Measurements from ENCODE around the gene IL10.

IL10 gene

DNA sequence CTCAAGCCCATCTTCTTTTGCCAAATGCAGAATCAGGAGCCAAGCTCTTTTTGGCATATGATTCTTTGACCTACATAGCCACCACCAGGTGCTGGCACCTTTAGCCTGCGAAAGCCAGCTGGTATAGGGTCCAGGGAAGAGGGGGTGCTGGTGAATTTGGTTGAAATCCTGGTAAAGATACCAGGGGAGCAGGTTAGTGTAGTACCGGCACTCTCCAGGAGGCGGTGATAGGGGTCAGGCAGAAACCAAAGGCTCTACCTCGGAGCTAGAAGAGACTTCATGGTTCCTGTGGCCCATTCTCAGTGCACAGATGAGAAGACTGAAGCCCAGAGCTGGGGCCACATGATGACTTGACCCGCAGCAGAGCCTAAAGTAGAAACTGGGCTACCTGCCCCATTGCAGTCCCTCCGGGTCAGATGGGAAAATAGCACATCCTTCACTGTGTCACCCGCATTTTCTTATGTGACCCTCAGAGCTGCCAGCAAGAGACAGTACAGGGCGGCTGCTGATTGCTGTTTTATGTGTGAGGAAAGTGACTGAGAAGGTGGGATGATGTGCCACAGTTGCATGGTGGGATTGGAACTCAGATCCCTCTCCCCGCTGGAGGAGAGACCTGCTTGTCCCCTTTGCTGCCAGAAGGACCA is 37.7 kb downstream of the IL10 start:
- DNase-seq (ENCODE audit: low read depth), result peak; percentile 72

DNA sequence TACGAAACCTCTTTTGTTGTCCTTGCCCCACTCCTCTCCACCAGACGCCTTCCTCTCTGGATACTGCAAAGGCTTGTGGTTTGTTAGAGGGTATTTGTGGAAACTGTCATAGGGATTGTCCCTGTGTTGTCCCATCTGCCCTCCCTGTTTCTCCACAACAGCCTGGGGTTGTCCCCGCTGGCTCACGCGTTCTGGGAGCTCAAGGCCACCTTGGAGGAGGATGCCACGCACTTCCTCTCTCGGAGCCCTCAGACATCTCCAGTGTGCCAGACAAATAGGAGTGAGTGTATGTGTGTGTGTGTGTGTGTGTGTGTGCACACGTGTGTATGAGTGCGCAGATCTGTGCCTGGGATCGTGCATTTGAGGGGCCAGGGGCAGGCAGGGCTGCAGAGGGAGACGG is 39.3 kb downstream of the IL10 start:
- DNase-seq (ENCODE audit: low read depth), result no peak

DNA sequence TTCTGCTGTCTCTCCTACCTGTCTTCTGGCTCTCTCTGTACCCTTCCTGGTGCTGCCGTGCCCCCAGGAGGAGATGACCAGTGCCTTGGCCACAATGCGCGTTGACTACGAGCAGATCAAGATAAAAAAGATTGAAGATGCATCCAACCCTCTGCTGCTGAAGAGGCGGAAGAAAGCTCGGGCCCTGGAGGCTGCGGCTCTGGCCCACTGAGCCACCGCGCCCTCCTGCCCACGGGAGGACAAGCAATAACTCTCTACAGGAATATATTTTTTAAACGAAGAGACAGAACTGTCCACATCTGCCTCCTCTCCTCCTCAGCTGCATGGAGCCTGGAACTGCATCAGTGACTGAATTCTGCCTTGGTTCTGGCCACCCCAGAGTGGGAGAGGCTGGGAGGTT is 39.8 kb downstream of the IL10 start:
- no peak for DNase-seq (ENCODE audit: low read depth)

DNA sequence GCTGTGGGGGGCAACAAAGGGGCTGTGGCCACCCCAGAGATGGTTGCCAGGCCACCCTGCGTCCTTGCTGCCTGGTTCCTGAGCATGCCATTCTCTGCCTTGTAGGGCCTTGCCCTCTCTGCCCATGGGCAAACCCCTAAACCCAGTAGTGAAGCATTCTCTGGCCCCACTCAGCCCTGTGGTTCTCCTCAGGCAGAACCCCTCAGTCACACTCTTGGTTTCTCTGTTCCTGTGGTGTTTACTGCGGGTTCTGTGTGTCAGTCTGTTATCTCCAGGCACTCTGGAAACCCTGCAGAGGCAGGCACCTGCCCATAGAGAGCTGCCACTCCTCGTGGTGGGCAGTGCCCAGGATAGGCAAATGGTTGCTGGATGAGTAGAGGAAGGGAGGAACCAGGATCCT is 42.8 kb downstream of the IL10 start:
- DNase-seq (ENCODE audit: low read depth), result no peak

GRCh38 chr1:206729050-206729449 is 43.2 kb downstream of the IL10 start:
- DNase-seq (ENCODE audit: low read depth), result no peak

- DNase-seq (ENCODE audit: low read depth), result no peak
These were observed 43.7 kb downstream of the IL10 start for GRCh38 chr1:206728697-206728987.

GRCh38 chr1:206727981-206728696 is 44.2 kb downstream of the IL10 start:
- DNase-seq (ENCODE audit: low read depth), result no peak

GRCh38 chr1:206725109-206725963 is 47.0 kb downstream of the IL10 start:
- DNase-seq (ENCODE audit: low read depth), result no peak

DNA sequence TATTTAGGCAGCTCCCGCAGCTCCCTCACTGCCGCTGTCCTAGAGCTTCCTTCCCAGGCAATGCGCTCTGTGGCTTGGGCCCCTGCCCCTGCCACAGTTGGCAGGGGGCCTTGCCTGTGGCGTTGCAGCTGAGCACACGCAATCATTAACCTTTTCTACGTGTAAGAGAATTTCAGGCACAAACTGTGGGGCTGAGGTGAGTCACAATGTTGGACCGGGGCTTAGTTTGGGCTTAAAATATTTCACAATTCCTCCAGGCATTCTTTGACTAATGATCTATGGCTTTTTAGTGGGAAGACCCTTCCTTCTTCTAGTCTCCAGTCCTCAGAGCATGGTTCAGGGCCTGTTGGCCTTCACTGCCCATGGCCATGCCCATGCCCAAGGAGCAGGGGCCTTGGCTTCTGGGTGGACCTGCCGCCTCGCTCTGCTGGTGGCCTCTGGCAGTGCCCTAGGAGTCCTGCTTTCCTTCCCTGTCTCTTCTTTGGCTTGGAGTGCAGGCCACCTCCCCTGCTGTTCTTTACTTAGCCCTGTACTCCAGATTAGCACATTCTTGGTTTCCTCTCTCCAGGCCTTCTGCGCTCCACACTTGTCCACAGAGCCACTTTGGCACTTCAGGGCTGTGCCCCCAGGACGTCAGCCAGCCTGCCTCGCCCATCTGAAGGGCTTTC is 48.4 kb downstream of the IL10 start:
- DNase-seq (ENCODE audit: low read depth), result no peak

GRCh38 chr1:206723462-206723804 is 48.9 kb downstream of the IL10 start:
- no peak for DNase-seq (ENCODE audit: low read depth)

GRCh38 chr1:206722751-206723461 is 49.4 kb downstream of the IL10 start:
- no peak for DNase-seq (ENCODE audit: low read depth)

DNA sequence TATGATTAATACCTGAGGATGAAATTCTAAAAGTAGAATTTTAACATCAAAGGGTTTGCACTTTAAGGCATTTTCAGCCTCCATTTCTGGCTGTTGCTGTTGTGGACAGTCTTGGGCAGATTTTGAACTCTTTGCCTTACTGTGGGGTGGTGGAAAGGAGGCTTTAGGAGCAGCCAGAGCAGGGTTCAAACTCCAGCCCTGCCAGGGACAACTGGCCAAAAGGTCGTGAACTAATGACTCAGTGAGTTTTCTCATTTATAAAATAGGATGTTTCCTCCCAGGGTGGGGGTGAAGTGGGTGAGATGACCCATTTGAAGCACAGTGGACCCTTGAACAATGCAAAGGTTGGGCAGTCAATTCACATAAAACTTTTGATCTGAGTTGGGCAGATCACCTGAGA is 50.8 kb downstream of the IL10 start:
- DNase-seq (ENCODE audit: low read depth), result no peak

- no peak for DNase-seq (ENCODE audit: low read depth)
These were observed 53.0 kb downstream of the IL10 start for GRCh38 chr1:206719169-206719839.

DNA sequence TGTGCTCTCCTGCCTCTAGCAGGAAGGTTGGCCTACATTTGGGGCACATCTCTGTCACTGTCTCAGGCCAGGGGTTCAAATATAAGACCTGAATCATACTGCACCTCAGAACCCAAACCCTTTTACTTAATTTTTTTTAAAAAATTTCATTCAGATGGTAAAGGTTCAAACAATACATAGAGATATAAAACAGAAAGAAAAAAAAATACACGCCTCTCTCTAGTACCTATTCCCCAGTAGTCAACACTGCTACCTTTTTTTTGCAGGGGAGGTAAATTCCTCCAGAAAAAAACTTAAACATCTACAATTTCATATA is 54.7 kb downstream of the IL10 start:
- DNase-seq (ENCODE audit: low read depth), result no peak

Measured in stimulated activated CD8-positive, alpha-beta memory T cell treated with anti-CD3 and anti-CD28 coated beads, Interleukin-4, amount 100 ng/mL, for 24 hours (primary cell).